ENCODE data around the gene MACF1. TPM values are rescaled to one million over a fixed set of nuclear protein-coding genes. Genes with fewer than 3 reads are reported as not detected.

Gene MACF1
- total RNA-seq, 2 experiments from 2014 or later, result 248 to 252 TPM

DNA sequence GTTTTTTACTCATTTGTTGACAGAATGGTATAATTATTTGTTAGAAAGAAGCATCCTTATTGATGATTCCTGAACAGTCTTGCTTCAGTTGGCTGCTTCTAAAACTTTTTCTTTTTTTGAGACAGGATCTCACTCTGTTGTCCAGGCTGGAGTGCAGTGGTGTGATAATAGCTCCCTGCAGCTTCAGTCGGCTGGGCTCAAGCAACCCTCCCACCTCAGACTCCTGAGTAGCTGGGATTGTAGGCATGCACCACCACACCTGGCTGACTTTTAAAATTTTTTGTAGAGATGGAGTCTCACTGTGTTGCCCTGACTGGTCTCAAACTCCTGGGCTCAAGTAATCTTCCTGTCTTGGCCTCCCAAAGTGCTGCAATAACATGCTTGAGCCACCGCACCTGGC is 38.8 kb downstream of the MACF1 start:
- POLR2A ChIA-PET, result interaction anchor here (1.5 kb wide), 1 partner anchor 51 kb away, joined by 3 read pairs; no protein-coding TSS in a partner anchor
- no peak for DNase-seq
- intact Hi-C loops (cut with DNase I, micrococcal nuclease), result no loop called here
- TF ChIP-seq, protein P1, sequence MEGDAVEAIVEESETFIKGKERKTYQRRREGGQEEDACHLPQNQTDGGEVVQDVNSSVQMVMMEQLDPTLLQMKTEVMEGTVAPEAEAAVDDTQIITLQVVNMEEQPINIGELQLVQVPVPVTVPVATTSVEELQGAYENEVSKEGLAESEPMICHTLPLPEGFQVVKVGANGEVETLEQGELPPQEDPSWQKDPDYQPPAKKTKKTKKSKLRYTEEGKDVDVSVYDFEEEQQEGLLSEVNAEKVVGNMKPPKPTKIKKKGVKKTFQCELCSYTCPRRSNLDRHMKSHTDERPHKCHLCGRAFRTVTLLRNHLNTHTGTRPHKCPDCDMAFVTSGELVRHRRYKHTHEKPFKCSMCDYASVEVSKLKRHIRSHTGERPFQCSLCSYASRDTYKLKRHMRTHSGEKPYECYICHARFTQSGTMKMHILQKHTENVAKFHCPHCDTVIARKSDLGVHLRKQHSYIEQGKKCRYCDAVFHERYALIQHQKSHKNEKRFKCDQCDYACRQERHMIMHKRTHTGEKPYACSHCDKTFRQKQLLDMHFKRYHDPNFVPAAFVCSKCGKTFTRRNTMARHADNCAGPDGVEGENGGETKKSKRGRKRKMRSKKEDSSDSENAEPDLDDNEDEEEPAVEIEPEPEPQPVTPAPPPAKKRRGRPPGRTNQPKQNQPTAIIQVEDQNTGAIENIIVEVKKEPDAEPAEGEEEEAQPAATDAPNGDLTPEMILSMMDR (IDR thresholded peaks at IDR 0.05), result no peak
- Mint-ChIP-seq H3K4me1 (ENCODE audit: low read depth) (peaks cover 40% of the 10 kb centered on the region), H3K27ac (peak overlapping the region; percentile 59), H3K9me3 (no peaks in the 10 kb centered on the region), H3K36me3 (ENCODE audit: low read depth) (peaks cover 46% of the 10 kb centered on the region), H3K4me3 (no peak overlapping the region), H3K27me3 (no peaks in the 10 kb centered on the region)
- peaks cover 6% of the 10 kb centered on the region for H3K4me1 ChIP-seq (ENCODE audit: insufficient read depth, low read length)
- CTCF ChIA-PET, result interaction anchor here (1.7 kb wide), 1 partner anchor 51 kb away, joined by 4 read pairs; no protein-coding TSS in a partner anchor
- peaks cover 27% of the 10 kb centered on the region for H3K36me3 ChIP-seq (ENCODE audit: insufficient read depth, low read length)
- no peak overlapping the region for H3K4me3 ChIP-seq (ENCODE audit: low read length)
- H3K27me3 ChIP-seq (ENCODE audit: control insufficient read depth in 1 of 2, insufficient read depth in 2 of 2, low read length in 2 of 2), result no peaks in the 10 kb centered on the region
- ATAC-seq (ENCODE audit: poor library complexity), result no peak
- H3K9me3 ChIP-seq (ENCODE audit: control insufficient read depth in 1 of 2, insufficient read depth in 1 of 2, low read length in 2 of 2), result no peaks in the 10 kb centered on the region
- H3K27ac ChIP-seq (ENCODE audit: low read depth in 1 of 2, low read length in 2 of 2), result no peak overlapping the region

DNA sequence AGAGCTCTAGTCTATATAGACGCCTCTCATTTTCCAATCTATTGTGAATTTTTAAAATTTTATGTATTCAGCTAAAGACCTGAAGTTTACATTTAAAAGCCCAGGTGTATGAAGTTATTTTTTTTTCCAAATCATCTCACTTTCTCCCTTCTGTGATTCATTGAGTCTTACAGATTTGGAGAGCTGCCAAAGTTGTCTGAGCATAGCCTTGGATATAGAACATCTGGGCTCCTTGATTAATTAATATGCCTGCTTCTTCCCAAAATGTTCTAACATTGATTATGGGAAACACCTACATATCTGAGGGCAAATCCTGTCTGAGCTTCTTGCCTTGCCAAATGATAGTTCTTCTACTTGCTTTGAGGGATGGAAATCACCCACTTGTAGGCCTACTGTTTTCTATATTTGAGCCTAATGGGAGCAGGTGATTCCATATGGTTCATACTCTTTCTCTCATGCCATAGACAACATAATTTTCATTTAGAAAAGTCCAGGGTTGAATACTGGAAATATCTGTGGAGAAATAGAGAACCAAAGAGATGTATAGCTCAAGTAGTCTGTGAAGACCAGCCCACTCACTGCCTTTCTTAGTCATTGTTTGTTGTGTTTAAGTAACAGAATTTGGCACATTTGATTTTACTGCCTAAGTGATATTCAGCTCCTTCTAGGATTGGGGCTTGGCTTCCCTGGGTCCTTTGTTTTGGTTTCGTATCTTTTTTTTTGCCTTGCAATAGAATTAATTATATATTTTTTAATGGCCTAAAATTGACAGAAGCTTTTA is 46.2 kb downstream of the MACF1 start:
- Mint-ChIP-seq H3K4me3 (no peak overlapping the region), H3K9me3 (no peaks in the 10 kb centered on the region), H3K27me3 (no peaks in the 10 kb centered on the region), H3K36me3 (ENCODE audit: low read depth) (peaks cover 28% of the 10 kb centered on the region), H3K27ac (peak overlapping the region; percentile 74), H3K4me1 (ENCODE audit: low read depth) (peaks cover 47% of the 10 kb centered on the region)
- TF ChIP-seq, protein P1 (IDR thresholded peaks at IDR 0.05), result no peak
- DNase-seq (no peak), ATAC-seq (ENCODE audit: poor library complexity) (no peak)
- Histone ChIP-seq H3K9me3 (ENCODE audit: control insufficient read depth in 1 of 2, insufficient read depth in 1 of 2, low read length in 2 of 2) (no peaks in the 10 kb centered on the region), H3K4me1 (ENCODE audit: insufficient read depth, low read length) (no peaks in the 10 kb centered on the region), H3K36me3 (ENCODE audit: insufficient read depth, low read length) (peaks cover 60% of the 10 kb centered on the region), H3K27ac (ENCODE audit: low read depth in 1 of 2, low read length in 2 of 2) (peak overlapping the region in 1 of 2 donors; percentile 19), H3K27me3 (ENCODE audit: control insufficient read depth in 1 of 2, insufficient read depth in 2 of 2, low read length in 2 of 2) (no peaks in the 10 kb centered on the region), H3K4me3 (ENCODE audit: low read length) (no peak overlapping the region)
- CTCF ChIA-PET, result interaction anchor here (1.1 to 21.8 kb wide), 5 partner anchors 8 to 152 kb away, joined by 3 to 376 read pairs (median 7); no protein-coding TSS in a partner anchor
- POLR2A ChIA-PET, result no interaction called here
- intact Hi-C loops (cut with DNase I, micrococcal nuclease), result no loop called here

DNA sequence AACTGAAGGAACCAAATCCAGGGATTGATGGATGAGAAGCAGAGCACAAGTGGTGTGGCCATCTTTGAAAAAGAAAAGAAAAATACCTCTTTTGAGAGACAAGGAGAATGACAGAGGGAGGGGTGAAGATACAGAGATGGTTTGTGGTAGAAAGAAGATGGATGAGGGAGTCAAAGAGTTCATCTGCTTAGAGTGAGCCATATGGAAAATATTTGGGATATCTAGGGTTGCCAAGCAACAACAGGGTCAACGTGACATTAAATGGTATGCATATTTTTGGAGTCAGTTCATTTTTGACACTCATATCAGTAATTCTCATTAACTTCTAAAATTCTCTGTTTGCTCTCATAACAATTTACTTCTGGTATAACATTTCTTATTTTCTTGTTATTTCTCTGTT is 50.7 kb downstream of the MACF1 start:
- Histone ChIP-seq H3K4me3 (ENCODE audit: low read length) (no peak overlapping the region), H3K27me3 (ENCODE audit: control insufficient read depth in 1 of 2, insufficient read depth in 2 of 2, low read length in 2 of 2) (no peaks in the 10 kb centered on the region), H3K9me3 (ENCODE audit: control insufficient read depth in 1 of 2, insufficient read depth in 1 of 2, low read length in 2 of 2) (no peaks in the 10 kb centered on the region), H3K4me1 (ENCODE audit: insufficient read depth, low read length) (peaks cover 7% of the 10 kb centered on the region), H3K27ac (ENCODE audit: low read depth in 1 of 2, low read length in 2 of 2) (peak overlapping the region in 1 of 2 donors; percentile 14), H3K36me3 (ENCODE audit: insufficient read depth, low read length) (peaks cover 83% of the 10 kb centered on the region)
- ChIA-PET POLR2A (interaction anchor here (4.5 kb wide), 1 partner anchor 62 kb away, joined by 75 read pairs; no protein-coding TSS in a partner anchor), CTCF (interaction anchor here (21.8 kb wide), 1 partner anchor 67 kb away, joined by 376 read pairs; no protein-coding TSS in a partner anchor)
- Mint-ChIP-seq H3K9me3 (no peaks in the 10 kb centered on the region), H3K27me3 (no peaks in the 10 kb centered on the region), H3K27ac (no peak overlapping the region), H3K4me3 (no peak overlapping the region), H3K36me3 (ENCODE audit: low read depth) (peaks cover 7% of the 10 kb centered on the region), H3K4me1 (ENCODE audit: low read depth) (peaks cover 38% of the 10 kb centered on the region)
- ATAC-seq (ENCODE audit: poor library complexity) (no peak), DNase-seq (no peak)
- intact Hi-C loops (cut with DNase I, micrococcal nuclease), result no loop called here
- TF ChIP-seq, protein P1 (IDR thresholded peaks at IDR 0.05), result no peak
